NCI-H524 (cell line): ENCODE results near the gene PDLIM4.

ENCODE experiments used
- DNase-seq, 2 experiments: peaks; one replicate each; lab custom pipeline; 2025; lab: John Stamatoyannopoulos, UW

PDLIM4 gene, protein sequence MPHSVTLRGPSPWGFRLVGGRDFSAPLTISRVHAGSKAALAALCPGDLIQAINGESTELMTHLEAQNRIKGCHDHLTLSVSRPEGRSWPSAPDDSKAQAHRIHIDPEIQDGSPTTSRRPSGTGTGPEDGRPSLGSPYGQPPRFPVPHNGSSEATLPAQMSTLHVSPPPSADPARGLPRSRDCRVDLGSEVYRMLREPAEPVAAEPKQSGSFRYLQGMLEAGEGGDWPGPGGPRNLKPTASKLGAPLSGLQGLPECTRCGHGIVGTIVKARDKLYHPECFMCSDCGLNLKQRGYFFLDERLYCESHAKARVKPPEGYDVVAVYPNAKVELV

DNA sequence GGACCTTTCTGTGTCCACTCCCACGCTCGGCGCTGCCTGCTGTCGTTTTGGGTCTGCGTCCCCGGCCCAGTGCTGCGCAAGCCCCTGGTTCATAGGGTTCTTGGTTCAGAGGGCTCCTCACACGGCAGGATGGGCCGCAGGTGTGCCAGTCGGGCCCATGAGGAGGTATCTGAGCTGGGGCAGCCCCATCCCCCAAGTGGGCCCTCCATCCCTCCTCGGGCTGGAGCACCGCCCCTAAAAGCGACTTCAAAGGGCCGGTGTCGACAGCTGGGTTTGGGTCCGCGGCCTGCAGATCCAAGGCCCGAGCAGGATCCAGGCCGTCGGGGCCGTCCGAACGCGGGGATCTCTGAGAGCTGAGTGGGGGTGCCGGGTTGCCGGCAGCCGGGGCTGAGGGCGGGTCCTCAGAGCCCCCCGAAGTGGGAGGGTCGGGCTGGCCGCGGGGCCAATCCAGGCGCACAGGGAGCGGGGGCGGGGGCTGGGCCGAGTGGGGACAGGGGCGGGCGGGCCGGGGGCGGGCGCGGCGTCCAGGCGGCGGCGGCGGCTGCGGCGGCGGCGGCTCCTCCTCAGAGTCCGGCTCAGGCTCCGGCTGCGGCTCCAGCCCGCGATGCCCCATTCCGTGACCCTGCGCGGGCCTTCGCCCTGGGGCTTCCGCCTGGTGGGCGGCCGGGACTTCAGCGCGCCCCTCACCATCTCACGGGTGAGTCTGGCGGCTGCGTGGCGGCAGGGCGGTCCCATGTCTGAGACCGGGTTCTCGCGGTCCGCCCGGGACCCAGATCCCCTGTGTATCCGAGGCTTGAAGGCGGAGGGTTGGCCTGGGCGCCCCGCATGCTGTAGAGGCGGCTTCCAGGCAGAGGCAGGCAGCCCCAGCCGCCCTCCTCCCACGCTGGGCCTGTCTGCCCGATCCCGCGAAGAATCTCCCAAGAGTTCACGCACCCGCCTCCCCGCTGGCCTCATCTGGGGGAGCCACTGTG lies at the start of gene PDLIM4:
Gene PDLIM4, plus strand, starts transcription at position 566 of the 971 bp plus-strand sequence. Its CDS starts 39 bp downstream, at position 605.
- peak in 1 of 2 experiments; percentile 25 for DNase-seq

- DNase-seq = peak; percentile 34 to 72
Measured at GRCh38 chr5:132207778-132208177, 49.7 kb upstream of the PDLIM4 start.

GRCh38 chr5:132209131-132209530 lies 48.4 kb upstream of the PDLIM4 start:
- no peak for DNase-seq

DNA sequence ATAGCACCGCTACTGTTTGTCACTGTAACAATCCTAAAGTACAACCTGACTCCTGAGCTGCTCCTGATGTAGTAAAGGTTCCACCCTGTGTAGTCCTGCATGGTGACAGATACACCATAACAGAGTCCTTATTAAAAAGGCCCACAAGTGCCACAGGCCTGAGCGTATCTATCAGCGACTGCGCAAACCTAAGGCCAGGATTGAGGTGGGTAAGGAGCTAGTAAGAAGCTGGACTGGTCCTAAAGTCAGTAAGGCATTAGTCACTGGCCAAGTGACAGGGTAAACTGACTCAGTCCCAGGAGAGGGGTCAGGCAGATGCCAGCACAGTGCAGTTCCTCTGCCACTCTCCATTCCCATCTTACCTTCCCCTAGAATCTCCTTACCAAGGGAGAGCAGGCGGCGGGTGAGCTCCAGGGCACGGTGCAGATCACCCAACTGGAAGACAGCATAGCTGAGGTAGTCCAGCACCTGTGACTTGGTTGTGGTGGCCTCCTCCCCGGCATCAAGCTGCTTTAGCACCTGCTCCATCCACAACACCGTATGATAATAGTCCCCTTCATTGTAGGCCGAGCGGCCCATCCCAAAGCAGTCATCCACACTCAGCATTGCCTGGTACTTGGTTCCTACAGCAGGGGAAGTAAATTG lies 47.5 kb upstream of the PDLIM4 start:
- no peak for DNase-seq

DNA sequence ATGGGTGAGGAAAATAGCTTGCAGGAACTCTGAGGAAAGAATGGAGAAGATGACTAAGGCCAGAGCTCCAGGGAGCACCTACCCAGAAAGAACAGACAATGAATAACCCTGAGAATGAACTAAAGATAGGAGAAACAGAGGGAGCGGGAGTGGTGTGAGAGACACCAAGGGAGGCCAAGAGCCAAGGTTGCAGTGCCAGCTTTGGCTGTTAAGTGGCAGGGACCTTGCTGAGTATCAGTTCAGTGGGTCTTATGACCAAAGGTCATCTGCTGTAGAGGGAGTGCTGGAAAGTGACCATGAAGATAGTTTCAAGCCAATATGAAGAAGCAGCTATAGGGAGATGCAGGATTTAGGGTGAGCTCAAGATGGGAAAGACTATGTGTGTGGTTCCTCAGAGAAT lies 46.6 kb upstream of the PDLIM4 start:
- DNase-seq = no peak

DNA sequence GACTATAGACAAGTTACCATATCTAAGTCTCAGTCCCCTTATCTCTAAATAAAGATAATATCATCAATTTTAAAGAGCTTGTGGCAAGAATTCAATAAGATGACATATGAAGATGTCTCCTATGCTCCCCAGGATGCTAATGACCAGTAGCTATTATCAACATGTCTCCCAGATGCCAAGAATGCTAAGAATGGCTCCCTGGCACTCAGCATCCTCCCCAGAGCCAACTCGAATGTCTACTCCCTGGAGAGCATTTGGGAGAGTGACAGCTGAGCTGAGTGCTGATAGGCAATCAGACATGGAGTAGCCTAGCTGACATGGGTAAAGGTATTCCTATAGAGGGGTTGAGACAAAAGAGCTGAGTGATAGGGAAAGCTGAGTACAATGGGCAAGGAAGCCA lies 45.7 kb upstream of the PDLIM4 start:
- no peak for DNase-seq

DNA sequence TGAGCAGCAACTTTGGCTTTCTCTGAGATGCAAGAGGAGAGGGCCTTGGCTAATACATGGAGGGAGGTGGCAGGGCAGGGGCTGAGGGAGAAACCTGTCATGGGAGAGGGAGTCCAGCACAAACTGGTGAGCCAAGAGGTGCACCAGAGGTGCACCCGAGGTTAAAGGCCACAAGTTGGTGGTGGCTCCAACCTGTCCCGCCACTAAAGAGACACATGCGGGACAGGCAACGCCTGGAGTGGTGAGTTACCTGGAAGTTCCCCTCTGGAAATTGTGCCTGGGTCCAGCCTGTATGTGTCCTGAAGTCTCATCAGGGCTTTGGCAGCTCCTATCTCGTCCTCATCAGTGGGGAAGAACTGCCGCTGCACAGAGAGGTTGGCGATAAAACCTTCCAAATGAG lies 43.8 kb upstream of the PDLIM4 start:
- DNase-seq = no peak

GRCh38 chr5:132214491-132214890 lies 43.0 kb upstream of the PDLIM4 start:
- DNase-seq = no peak

- no peak for DNase-seq
Measured at GRCh38 chr5:132215329-132215728, 42.2 kb upstream of the PDLIM4 start.

- no peak for DNase-seq
Measured at GRCh38 chr5:132218321-132218720, 39.2 kb upstream of the PDLIM4 start.

GRCh38 chr5:132219289-132219970 lies 38.1 kb upstream of the PDLIM4 start:
- DNase-seq = no peak

DNA sequence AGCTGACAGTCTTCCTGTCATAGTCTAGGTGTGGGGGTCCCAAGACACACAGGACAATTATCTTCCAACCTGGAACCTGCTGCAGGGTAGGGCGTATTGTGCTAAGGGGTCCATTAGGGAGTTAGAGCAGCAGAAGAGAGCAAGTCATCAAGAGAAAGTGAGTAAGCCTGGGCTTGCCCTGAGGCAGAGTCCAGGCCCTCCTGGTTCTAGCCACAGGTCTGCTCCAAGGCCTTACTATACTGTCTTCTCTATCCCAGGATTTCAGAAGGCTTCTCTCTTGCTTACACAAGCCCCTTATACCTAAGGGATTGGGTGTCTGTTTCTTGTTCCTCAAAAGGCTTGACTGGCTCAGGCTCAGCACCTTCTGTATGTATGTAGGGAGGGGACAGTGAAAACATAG lies 37.5 kb upstream of the PDLIM4 start:
- DNase-seq = no peak

DNA sequence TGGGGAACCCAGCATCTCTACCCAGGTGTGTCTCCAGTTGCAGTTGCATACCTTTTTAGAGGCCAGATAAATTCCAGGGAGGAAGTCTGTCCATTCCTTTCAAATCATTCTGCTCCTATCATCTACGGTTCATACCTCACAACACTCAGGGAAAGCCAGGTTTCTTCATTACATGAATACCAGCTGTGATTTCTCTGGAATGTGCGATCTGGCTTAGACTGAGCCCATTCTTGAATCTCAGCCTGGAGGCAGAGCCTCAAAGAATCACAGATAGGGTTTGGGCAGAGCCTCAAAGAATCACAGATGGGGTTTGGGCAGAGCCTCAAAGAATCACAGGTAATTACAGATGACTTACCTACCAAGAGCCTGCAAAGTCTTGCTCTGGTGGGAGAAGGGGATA lies 37.0 kb upstream of the PDLIM4 start:
- DNase-seq = no peak

DNA sequence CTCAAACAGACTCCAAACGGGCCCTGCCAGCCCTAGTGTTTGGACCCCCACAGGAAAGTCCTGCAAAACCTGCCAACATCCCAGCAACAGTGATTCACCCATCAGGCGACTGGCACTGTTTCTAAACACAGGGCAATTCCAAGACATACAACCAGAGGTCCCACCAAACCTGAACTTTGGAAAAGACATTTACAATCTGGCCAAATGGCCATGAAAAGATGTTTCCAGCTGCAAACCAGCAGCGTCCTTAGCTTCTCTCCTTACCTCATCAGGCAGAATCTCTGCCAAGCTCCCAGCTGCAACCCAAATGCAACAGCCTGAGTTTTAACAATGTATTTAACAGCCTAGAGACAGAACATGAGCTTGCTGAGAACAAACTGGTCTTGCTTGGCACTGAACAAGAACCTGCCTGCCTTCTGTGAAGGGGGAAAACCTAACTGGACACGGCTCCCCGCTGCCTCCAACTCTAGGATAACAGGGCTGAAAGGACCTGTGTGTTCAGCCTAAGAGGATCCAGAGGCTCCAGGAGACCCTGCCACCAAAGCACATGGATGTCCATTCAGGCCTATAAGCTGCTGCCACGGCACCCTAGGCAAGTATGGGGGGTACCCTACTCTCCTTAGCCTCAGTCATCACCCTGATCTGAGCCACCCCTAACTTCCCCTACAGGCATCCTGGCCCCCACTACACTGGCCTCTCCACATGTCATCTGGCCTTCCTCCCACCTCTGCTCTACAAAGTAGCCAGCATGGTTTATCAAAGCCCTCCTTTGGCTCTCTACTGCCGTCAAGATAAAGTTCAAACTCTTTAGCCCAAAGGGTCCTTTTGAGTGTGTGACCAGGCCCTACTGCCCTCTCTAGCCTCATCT lies 35.5 kb upstream of the PDLIM4 start:
- DNase-seq = no peak

DNA sequence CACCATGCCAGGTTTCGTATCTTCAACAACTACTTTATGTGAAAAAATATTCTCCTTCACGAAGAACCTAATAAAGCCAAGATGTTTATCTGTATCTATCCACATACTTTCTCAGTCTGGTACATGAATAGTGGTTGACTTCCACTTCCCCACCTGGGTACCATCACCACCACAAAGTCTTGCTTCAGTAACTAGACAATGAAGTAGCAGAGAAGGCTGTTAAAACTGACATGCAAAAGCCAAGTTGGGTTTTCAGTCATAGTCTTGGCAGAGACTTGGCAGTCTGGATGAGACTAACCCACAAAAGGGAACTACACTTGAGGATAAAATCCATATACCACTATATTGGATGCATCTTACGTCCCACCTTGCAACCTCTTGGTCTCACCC lies 34.9 kb upstream of the PDLIM4 start:
- no peak for DNase-seq

GRCh38 chr5:132223861-132224260 lies 33.6 kb upstream of the PDLIM4 start:
- no peak for DNase-seq

- DNase-seq = peak in 1 of 2 experiments; percentile 64
Measured at GRCh38 chr5:132224716-132225115, 32.8 kb upstream of the PDLIM4 start.

- peak; percentile 53 to 83 for DNase-seq
Measured at GRCh38 chr5:132225165-132226032, 32.1 kb upstream of the PDLIM4 start.

- DNase-seq = peak in 1 of 2 experiments; percentile 27
Measured at GRCh38 chr5:132226516-132227234, 30.8 kb upstream of the PDLIM4 start.

- peak in 1 of 2 experiments; percentile 27 for DNase-seq
Measured at GRCh38 chr5:132227235-132227484, 30.3 kb upstream of the PDLIM4 start.
